KMS-11 (cell line): ENCODE measurements around the gene SELENOI.

Experiments
- H2AFZ ChIP-seq: fragments of 200-600 bp; sonication (generic); 2 replicates; pipeline ENCODE4 v1.6.1; 2016; ENCODE audit warnings: antibody characterized with exemption, mixed run types, low read depth
- H3K27ac ChIP-seq: fragments of 200-600 bp; sonication (generic); 2 replicates; pipeline ENCODE4 v1.6.1; 2016; ENCODE audit warnings: mild to moderate bottlenecking, mixed run types
- H3K27me3 ChIP-seq: fragments of 200-600 bp; sonication (generic); 2 replicates; pipeline ENCODE4 v1.6.1; 2017; ENCODE audit warnings: mild to moderate bottlenecking, low read depth, mixed run types, moderate library complexity; ENCODE audit not compliant: insufficient read depth
- H3K36me3 ChIP-seq: fragments of 200-600 bp; sonication (generic); 2 replicates; pipeline ENCODE4 v1.6.1; 2017; ENCODE audit warnings: mild to moderate bottlenecking, mixed run types; ENCODE audit not compliant: insufficient read depth
- H3K4me1 ChIP-seq: fragments of 200-600 bp; sonication (generic); 2 replicates; pipeline ENCODE4 v1.6.1; 2016; ENCODE audit warnings: mild to moderate bottlenecking, low read depth, mixed run types; ENCODE audit not compliant: poor library complexity, severe bottlenecking
- H3K4me2 ChIP-seq: fragments of 200-600 bp; sonication (generic); 2 replicates; pipeline ENCODE4 v1.7.0; 2016; ENCODE audit warnings: mild to moderate bottlenecking, mixed run types
- H3K4me3 ChIP-seq: fragments of 200-600 bp; sonication (generic); IDR thresholded peaks from 2 replicates; pipeline ENCODE4 v1.6.1; 2017; ENCODE audit warnings: low read depth, low read length, mixed read lengths; ENCODE audit not compliant: insufficient read depth
- H3K79me2 ChIP-seq: fragments of 200-600 bp; sonication (generic); 2 replicates; pipeline ENCODE4 v1.6.1; 2016; ENCODE audit warnings: low read depth, mixed run types; ENCODE audit not compliant: insufficient read depth
- H3K9ac ChIP-seq: fragments of 200-600 bp; sonication (generic); 2 replicates; pipeline ENCODE4 v1.6.1; 2016; ENCODE audit warnings: mild to moderate bottlenecking, mixed run types
- H4K20me1 ChIP-seq: fragments of 200-600 bp; sonication (generic); 2 replicates; pipeline ENCODE4 v1.6.1; 2016; ENCODE audit warnings: mild to moderate bottlenecking, mixed run types; ENCODE audit not compliant: insufficient read depth
- TF ChIP-seq, protein P1 (sequence below): fragments of 200-600 bp; sonication (generic); conservative IDR thresholded peaks from 2 replicates; pipeline ENCODE4 v1.6.1; 2017; ENCODE audit warnings: low read depth, mild to moderate bottlenecking, antibody characterized with exemption, low read length, moderate library complexity, mixed read lengths

Gene SELENOI

DNA sequence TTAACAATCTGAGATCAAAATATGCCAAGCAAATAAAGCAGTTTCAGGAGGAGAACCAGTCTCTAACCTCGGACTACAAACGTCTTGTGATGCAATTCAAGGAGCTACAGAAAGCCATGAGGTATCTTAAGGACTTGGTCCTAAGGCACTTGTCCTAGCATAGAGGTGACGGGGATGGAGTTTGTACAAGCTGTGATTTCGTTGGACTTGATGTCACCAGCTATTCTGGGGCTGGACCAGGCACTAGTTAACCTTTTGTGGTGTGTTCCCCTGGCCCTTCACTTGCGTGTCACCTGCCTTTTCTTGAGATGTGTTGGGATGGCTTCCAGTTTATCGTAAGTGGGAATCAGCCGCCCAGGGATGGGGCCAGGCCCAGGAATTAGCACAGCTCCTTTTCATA, 98.3 kb downstream of the SELENOI start:
- Histone ChIP-seq H3K36me3 (no peaks in the 10 kb centered on the region), H3K4me2 (no peak overlapping the region), H3K79me2 (no peaks in the 10 kb centered on the region), H3K27ac (no peak overlapping the region), H3K4me1 (no peaks in the 10 kb centered on the region), H3K27me3 (no peaks in the 10 kb centered on the region), H2AFZ (no peak overlapping the region), H4K20me1 (no peaks in the 10 kb centered on the region), H3K4me3 (no peak overlapping the region), H3K9ac (no peak overlapping the region)
- TF ChIP-seq, protein P1, sequence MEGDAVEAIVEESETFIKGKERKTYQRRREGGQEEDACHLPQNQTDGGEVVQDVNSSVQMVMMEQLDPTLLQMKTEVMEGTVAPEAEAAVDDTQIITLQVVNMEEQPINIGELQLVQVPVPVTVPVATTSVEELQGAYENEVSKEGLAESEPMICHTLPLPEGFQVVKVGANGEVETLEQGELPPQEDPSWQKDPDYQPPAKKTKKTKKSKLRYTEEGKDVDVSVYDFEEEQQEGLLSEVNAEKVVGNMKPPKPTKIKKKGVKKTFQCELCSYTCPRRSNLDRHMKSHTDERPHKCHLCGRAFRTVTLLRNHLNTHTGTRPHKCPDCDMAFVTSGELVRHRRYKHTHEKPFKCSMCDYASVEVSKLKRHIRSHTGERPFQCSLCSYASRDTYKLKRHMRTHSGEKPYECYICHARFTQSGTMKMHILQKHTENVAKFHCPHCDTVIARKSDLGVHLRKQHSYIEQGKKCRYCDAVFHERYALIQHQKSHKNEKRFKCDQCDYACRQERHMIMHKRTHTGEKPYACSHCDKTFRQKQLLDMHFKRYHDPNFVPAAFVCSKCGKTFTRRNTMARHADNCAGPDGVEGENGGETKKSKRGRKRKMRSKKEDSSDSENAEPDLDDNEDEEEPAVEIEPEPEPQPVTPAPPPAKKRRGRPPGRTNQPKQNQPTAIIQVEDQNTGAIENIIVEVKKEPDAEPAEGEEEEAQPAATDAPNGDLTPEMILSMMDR = no peak
